DMS 273 treated with DMSO at 0.1 percent for 48 hours (cell line): ENCODE results near the gene PRRC2B.
A peak's percentile ranks its signal among the peaks of the same experiment; 100 is the strongest.
"Not testable (repeated sequence)": the region's sequence is repeated elsewhere in the genome, so short reads cannot be mapped to it uniquely, and the experiment has no call there.

Source experiments
- DNase-seq: peaks from one replicate; lab custom pipeline; 2025; lab: John Stamatoyannopoulos, UW

Gene PRRC2B

GRCh38 chr9:131387394-131387793, 6.5 kb upstream of the PRRC2B start:
- no peak for DNase-seq

GRCh38 chr9:131391020-131391419, 2.9 kb upstream of the PRRC2B start:
- no peak for DNase-seq

- no peak for DNase-seq
These were observed 2.4 kb upstream of the PRRC2B start for GRCh38 chr9:131391504-131391903.

GRCh38 chr9:131394464-131395156, 724 bp downstream of the PRRC2B start:
- DNase-seq, result no peak

- DNase-seq, result no peak
These were observed 1.5 kb downstream of the PRRC2B start for GRCh38 chr9:131395157-131396098.

- not testable (repeated sequence) for DNase-seq
These were observed 2.2 kb downstream of the PRRC2B start for GRCh38 chr9:131396099-131396479.

GRCh38 chr9:131396626-131397025, 2.7 kb downstream of the PRRC2B start:
- no peak for DNase-seq

- DNase-seq, result no peak
These were observed 3.4 kb downstream of the PRRC2B start for GRCh38 chr9:131397100-131397790.

GRCh38 chr9:131398204-131398603, 4.3 kb downstream of the PRRC2B start:
- DNase-seq, result no peak

- DNase-seq, result no peak
These were observed 6.1 kb downstream of the PRRC2B start for GRCh38 chr9:131399972-131400371.

GRCh38 chr9:131400627-131401026, 6.7 kb downstream of the PRRC2B start:
- DNase-seq, result no peak

GRCh38 chr9:131402073-131402472, 8.2 kb downstream of the PRRC2B start:
- peak; percentile 31 for DNase-seq

- peak; percentile 66 for DNase-seq
These were observed 9.0 kb downstream of the PRRC2B start for GRCh38 chr9:131402738-131403492.

GRCh38 chr9:131403493-131403773, 9.5 kb downstream of the PRRC2B start:
- DNase-seq, result no peak

- no peak for DNase-seq
These were observed 10.7 kb downstream of the PRRC2B start for GRCh38 chr9:131404581-131404980.

GRCh38 chr9:131404987-131405386, 11.1 kb downstream of the PRRC2B start:
- no peak for DNase-seq

- no peak for DNase-seq
These were observed 11.5 kb downstream of the PRRC2B start for GRCh38 chr9:131405428-131405827.

GRCh38 chr9:131405858-131406537, 12.1 kb downstream of the PRRC2B start:
- no peak for DNase-seq

- no peak for DNase-seq
These were observed 12.9 kb downstream of the PRRC2B start for GRCh38 chr9:131406563-131407436.

GRCh38 chr9:131407717-131408195, 13.9 kb downstream of the PRRC2B start:
- no peak for DNase-seq
